SKM-1 (cell line): ENCODE results near the gene KANSL1L.
"Not testable (repeated sequence)": the region's sequence is repeated elsewhere in the genome, so short reads cannot be mapped to it uniquely, and the experiment has no call there.

ENCODE experiments used
- DNase-seq: peaks from one replicate; lab custom pipeline; 2025; ENCODE audit not compliant: unreplicated experiment; lab: John Stamatoyannopoulos, UW

Gene KANSL1L

GRCh38 chr2:210179351-210179990, 8.3 kb upstream of the KANSL1L start:
- DNase-seq, result no peak

DNA sequence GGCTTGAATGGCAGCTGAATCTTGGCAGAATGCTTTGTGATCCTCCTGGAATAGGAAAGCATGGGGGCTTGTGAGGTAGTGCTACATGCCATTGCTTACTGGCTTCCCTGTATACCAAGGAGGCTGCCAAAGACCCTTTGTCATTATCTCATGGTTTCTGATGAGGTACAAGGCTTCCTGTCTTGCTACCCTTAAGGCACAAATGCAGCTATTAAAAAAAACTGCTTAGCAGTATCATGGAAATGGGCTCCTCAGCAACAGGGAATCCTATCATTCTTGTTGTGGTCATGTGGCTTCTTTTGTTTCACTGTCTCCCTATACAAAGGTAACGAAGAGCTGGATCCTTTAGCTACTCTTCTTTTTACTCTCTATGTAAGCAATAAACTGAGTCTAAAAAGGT, 6.6 kb upstream of the KANSL1L start:
- no peak for DNase-seq

GRCh38 chr2:210177115-210177514, 5.9 kb upstream of the KANSL1L start:
- not testable (repeated sequence) for DNase-seq

GRCh38 chr2:210174086-210174485, 2.9 kb upstream of the KANSL1L start:
- no peak for DNase-seq

- no peak for DNase-seq
Observed at GRCh38 chr2:210172219-210172575, 988 bp upstream of the KANSL1L start.

- DNase-seq, result peak; percentile 95
Observed at GRCh38 chr2:210170446-210171303, 534 bp downstream of the KANSL1L start.

DNA sequence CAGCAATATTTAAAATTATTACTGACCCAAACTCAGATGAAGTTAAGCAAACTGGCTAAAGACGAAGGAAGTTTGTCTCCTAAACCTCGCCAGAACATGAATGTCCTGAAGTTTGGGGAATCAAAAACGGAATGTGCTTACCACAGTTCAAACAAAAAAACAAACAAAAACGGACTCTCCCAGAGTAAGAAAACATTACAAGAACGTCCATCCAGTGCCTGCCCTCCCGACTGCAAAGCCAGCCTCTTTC, 1.1 kb downstream of the KANSL1L start:
- DNase-seq, result no peak

- peak; percentile 36 for DNase-seq
Observed at GRCh38 chr2:210169516-210170195, 1.6 kb downstream of the KANSL1L start.

- no peak for DNase-seq
Observed at GRCh38 chr2:210167227-210167626, 4.0 kb downstream of the KANSL1L start.

DNA sequence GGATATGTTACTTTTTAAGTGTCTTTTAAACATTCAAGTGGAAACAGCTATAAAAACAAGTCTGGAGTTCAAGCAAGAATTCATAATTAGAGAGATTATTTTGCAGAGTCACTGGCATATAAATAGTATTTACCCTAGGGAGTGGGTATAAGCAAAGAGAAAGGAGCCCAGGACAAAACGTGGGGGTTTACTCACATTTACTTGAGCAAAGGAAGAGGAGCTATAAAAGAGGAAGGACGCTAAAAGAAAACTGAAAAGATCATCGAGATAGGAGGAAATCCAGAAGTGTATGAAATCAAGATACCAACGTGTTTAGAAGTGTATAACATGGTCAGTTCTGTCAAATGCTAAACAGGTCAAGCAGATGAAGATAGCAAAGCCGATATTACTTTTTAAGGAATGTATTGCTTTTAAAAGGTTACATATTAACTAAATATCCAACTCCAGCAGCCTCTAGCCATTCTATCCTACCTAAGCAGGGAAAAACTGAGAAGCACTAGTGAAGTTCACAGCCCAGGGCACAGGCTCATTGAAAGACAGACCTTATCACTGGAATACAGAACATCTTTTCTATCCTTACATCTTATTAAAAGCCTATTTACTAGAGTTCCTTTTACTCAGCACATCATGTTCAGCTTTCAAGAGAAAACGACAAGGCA, 8.6 kb downstream of the KANSL1L start:
- peak; percentile 49 for DNase-seq

GRCh38 chr2:210159059-210159458, 12.2 kb downstream of the KANSL1L start:
- no peak for DNase-seq

GRCh38 chr2:210158236-210158635, 13.0 kb downstream of the KANSL1L start:
- no peak for DNase-seq

- no peak for DNase-seq
Observed at GRCh38 chr2:210157526-210157925, 13.7 kb downstream of the KANSL1L start.

DNA sequence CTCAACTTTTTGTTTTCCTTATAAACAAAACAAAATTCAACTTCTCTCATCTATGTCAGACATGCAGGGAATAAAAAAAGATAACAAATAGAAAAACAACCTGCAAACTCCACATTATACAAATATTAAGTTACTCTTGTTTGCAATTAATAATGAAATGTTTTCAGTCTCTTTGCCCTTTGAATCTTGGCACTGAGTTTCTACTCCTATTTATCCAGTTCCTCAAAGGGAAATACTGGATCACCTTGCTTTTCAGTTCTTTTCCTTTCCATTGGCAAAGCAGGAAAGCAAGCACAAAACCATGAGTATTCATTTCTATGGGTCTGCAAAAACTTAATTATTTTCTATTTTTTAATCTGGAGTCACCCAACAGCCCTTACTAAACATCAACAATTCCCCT, 23.6 kb downstream of the KANSL1L start:
- no peak for DNase-seq

- DNase-seq, result no peak
Observed at GRCh38 chr2:210132239-210132638, 39.0 kb downstream of the KANSL1L start.

DNA sequence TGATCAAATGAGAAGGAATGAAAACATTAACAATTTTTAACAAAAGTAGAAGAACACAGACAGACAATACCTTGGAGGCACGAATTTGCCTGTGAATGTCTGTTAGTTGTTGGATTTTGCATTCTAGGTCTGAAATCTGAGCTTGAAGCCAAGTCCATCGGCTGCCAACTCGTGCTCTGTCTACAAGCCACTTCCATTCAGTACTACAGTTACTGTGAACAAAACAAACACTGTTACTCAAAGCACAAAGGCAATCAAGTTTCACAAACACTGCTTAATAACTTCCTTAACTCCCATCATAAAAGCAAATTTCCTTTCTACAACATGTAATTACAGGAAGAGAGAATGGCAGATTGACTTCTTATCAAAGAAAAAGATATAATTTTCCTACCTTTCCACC, 42.2 kb downstream of the KANSL1L start:
- no peak for DNase-seq

- no peak for DNase-seq
Observed at GRCh38 chr2:210113614-210114235, 57.5 kb downstream of the KANSL1L start.

GRCh38 chr2:210112871-210113270, 58.3 kb downstream of the KANSL1L start:
- DNase-seq, result no peak

DNA sequence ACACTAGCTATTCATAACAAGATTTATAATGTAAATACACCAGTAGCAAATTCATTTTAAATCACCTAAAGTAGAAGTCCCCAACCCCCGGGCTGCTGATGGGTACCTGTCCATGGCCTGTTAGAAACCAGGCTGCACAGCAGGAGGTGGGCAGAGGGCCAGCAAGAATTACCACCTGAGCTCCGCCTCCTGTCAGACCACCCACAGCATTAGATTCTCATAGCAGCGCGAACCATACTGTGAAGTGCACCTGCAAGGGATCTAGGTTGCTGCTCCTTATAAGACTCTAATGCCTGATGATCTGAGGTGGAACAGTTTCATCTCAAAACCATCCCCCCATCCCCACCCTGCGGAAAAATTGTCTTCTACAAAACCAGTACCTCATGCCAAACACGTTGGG, 71.3 kb downstream of the KANSL1L start:
- DNase-seq, result no peak

DNA sequence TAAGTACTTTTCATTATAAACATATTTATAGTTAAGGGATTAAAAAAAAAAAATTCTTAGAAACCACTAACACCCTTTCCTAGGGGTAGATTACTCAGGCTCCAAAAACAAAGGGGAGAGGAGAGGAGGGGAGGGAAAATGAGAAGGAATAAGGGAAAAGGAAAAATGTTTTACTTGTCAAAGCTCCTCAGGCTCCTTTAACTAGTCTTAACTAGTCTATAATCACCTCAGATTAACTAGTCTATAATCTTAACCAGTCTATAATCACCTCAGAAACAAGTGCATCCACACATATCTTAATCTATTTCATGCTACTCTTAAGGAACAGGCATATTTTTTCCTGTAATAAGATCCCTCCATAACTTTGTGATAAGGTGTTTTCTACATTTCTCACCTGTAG, 76.4 kb downstream of the KANSL1L start:
- no peak for DNase-seq

DNA sequence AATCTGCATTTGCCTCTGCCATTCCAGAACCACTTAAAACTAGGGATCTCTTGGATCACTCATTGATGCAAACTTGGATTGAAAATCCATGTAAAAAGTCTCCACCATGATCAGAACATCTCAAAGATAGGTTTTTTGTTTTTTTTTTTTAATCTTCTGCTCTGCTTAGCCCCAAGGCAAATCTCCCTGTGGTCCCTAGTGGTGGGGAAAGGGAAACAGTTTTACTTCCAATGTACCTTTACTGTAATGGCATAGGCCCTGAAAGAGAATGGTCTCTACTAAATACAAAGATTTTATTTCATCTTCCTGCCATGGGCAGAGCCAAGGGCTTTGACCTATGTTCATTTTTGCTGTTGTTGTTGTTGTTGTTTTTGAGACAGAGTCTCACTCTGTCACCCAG, 78.4 kb downstream of the KANSL1L start:
- no peak for DNase-seq
